SK-N-MC (cell line): ENCODE results near the gene RSRC1.

Experiments
- EZH2 ChIP-seq: fragments of 200-600 bp; sonication (generic); IDR thresholded peaks from one replicate; pipeline ENCODE4 v1.6.1; 2017; ENCODE audit warnings: antibody characterized with exemption
- POLR2AphosphoS5 ChIP-seq: IDR thresholded peaks from 2 replicates; pipeline ENCODE4 v1.6.1; 2012; ENCODE audit warnings: mild to moderate bottlenecking, low read depth, low read length, borderline replicate concordance

DNA sequence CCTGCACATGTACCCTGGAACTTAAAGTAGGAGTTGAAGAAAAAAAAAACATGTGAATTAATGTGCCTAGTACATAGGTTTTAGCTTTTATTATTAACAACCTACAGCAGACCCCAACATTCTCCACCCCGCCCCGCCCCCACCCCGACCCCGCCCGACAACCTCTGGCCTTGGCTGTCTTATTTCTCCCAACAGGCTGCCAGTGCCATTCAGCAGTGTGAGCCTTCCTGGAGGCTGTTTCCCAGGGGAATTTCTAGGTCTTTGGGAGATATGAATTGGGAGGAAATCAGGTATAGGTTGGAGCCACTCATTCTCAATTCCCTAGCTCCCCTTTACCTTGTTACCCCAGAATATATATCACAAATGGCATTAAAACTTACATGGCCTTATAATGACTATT lies 452.8 kb downstream of the RSRC1 start:
- TF ChIP-seq POLR2AphosphoS5 (no peak), EZH2 (no peak)
